Activated CD8-positive, alpha-beta memory T cell treated with anti-CD3 and anti-CD28 coated beads, Interleukin-2, amount 50 U/mL, for 4 hours (primary cell): Measurements from ENCODE around the gene CACHD1.
"Not testable (repeated sequence)": the region's sequence is repeated elsewhere in the genome, so short reads cannot be mapped to it uniquely, and the experiment has no call there.

ENCODE experiments used
- DNase-seq: peaks from one replicate; pipeline ENCODE4 v3.0.0-alpha.2; 2020

The CACHD1 gene

DNA sequence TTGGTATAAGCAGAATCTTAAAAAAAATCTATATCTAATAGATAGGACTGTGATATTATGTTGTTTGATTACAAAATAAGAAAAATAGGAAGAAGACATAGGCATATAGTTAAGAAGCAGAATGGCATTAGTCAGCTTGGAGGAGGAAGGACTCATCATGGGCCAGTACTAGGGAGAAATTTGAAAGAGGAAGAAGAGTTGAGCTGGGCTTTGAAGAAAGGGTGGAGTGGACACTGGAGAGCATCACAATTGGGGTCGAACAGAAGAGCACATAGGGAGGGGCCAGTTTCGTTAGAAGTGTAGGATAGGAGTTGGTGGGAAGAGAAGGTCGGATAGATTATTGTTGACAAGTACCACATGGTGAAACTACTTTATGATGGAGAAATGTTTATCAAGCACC lies 129.3 kb downstream of the CACHD1 start:
- DNase-seq, result no peak

DNA sequence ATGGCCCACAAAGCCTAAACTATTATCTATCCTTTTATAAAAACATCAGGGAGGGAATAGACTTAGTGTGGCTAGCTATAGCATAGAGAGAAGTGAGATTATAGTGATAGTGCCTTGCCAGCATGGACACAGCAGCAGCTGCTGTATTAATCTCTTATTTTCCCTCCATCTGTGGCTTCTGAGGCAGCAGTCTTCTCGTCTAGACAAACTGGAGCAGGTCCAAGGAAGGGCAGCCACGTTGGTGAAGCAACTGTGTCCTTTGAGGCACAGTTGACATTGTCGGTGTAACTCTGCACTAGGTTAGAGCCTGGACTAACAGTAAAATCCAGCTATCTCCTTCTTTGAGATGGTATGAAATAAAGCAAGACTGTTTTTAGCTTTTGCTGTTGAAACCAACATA lies 131.3 kb downstream of the CACHD1 start:
- no peak for DNase-seq

DNA sequence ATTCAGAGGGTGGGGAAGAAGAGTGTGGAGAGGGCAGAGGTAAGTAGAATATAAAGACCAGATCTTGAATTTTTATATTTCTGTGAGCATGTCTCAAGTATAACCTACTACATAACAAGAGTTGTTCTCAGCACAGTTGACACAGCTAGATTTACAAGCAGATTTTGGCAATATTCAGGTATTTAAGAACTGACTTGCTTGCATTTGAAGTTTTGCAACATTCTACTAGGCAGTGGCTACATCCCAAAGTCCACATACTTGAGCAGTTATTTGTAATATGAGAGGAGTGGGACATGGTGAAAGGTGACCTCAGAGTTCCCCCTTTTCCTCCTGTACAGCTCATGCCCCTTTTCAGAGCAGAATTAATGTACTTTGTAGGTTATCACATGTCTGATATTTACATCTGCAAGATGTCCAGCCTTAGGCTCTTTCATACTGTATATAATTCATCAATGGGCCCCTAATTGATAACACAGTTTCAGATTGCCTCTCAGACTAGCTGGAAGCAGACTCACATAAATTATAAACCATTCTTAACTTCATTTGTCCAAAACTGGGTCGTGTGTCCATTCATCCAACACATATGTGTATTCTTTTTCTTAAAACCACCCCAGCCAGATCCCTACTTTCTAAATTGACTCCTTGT lies 138.2 kb downstream of the CACHD1 start:
- DNase-seq, result no peak

DNA sequence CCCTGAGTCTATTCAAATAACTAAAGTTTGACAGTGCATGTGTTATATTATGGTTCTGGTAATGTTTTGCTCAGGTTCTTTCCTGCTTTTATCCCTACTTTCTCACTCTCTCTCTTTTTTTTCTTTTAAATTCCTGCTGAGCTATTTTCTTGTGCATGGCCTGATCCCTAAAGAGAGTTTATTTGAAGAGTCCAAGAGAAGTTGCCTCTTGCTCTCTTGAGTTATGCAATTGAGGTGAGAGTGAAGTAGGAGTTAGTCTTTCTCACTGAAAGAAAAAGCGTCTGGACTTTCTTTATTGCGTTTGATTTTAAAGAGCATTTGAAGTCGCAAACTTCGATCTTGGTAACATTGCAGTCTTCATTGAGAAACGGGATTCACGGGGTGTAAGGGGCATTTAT lies 138.7 kb downstream of the CACHD1 start:
- no peak for DNase-seq

DNA sequence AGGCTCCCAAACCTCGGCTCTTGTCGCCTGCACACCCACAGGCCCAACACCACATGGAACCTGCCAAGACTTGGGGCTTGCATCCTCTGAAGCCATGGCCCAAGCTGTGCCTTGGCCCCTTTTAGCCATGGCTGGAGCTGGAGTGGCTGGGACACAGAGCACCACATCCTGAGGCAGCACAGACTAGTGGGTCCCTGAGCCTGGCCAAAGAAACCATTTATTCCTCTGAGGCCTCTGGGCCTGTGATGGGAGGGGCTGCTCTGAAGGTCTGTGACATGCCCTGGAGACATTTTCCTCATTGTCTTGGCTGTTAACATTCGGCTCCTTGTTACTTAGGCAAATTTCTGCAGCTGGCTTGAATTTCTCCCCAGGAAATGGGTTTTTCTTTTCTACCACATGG lies 141.0 kb downstream of the CACHD1 start:
- not testable (repeated sequence) for DNase-seq

DNA sequence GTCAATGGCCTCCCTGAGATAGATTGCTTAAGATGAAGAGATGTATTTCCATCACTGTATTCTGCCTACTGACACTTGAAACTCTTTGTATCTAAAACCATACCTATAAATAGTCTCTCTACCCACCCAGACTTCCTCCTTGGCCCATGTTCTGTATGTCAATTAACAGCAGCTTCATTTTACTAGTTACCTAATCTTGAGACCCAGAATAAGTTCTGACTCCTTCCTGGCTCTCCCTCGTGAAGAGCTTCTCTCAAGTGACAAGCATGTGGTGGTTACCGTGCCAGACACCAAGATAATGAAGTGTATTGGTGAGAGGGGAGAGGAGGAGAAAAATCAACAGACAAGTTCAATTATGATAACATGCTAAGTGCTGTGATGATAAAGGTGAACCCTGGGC lies 146.1 kb downstream of the CACHD1 start:
- DNase-seq, result no peak

DNA sequence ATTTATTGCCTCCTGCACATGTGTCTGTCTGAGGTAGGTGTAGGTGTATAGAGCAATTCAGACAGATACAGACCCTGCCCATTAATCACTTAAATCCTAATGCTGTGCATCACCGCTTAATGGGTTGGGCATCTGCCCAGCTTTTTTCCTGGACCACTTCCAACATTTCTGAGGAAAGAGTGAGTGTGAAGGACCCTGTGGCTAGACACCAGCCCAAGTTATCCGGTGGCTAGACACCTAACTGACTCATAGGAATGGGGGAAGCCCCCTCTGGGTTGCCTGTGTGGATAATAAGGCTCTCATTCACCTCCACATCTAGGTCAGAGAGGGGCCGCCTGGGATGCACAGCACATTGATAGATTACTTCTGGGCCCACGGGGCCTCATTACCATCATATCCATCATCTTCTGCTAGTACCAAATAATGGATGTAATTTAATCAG lies 153.8 kb downstream of the CACHD1 start:
- no peak for DNase-seq

DNA sequence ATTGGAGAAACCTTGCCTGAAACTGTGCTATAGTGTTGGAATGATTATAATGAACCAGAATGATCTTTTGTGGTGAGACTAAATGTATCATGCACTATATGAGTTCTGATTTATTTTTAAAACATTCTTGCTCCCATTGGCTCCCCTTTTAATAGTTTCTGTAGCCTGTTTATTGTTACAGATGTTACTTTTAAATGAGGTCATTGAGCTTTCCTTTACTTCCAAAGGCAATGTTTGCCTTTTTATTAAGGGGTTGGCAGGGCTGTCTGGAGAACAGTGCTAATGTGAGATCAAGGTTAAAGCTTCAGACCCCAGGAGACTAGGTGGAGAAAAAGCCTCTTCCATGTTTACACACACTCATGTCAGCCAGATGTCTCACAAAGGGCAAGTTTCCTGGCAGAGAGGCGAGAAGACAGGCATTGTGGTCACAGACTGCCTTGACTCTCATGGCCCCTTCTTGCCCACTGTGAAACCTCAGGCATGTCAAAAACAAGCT lies 154.3 kb downstream of the CACHD1 start:
- no peak for DNase-seq

DNA sequence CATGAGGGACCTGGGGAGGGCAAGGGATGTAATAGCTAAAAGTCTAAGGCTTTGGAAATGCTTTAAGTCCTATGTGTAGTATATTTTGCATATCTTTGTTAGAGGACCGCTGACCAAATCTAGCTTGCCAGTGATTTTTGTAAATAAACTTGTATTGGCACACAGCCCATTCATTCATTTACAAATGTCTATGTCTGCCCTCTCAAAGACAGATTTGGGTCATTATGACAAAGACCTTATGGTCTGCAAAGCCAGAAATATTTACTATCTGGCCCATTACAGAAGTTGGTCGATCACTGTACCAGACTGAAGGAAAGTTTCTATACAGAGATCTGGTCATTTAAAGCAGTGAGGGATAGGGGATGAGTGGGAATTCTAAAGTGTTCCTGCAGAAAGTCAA lies 154.9 kb downstream of the CACHD1 start:
- DNase-seq, result no peak

DNA sequence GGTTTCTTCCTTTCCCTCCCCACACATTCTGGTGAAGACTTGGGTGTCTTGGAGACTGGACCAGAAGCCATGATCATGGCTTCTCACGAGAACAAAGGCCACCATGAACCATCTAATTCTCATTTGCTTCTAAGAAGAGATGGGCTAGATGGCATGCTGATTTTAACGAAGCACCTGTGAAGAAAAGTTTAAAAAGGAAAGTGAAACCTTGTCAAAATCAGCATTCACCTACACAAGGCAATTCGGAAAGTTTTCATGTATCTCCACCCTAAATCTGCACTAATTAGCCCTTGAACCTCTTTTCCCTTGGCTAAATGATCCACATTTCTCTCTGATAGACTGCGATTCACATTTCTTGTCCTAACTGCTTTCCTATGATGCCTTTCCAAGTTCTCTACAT lies 160.7 kb downstream of the CACHD1 start:
- no peak for DNase-seq

DNA sequence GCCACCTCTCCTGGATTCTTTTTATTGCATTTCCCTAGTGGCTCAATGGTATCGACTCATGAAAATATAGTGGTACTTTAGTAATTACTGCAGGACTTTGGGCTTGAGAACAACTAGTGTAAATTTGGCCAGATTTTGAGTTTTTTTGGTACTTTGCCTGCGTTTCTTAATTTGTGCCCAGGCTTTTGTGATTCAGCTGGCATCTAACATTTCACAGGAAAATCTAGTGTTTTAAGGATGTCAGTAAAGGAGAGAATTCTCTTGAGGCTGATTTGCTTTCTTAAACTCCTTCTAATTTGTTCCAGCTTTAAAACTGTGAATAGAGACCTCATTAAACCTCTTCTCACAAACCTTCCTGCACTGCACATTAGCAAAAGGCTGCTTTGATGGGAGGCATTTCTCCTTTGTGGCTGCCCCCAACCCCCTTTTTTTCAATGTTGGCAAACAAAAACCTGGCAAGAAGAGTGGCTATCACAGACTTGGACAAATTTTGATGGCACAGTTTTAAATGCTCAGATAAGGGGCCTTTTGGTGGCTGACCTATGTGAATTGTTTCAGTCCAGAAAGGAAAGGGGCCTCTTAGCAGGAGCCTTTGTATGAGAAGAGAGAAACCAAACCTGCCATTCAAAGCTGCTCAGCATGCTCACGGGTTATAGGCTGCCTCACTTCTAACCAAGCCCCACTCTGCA lies 161.6 kb downstream of the CACHD1 start:
- DNase-seq, result no peak

DNA sequence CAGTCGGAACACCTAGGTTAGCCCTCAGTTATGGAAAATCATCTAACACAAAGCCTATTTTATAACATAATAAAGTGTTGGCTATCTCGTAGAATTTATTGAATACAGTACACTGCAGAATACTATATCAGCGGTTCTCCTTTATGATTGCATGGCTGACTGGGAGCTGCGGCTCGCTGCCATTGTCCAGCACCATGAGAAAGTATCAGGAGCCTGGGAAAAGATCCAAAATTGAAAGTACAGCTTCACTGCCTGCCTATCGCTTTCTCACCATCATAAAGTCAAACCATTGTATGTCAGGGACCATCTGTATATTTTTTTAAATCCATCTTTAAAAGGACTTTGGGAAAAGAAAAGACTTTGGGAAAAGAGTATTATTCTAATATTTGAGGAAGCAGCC lies 163.0 kb downstream of the CACHD1 start:
- no peak for DNase-seq

DNA sequence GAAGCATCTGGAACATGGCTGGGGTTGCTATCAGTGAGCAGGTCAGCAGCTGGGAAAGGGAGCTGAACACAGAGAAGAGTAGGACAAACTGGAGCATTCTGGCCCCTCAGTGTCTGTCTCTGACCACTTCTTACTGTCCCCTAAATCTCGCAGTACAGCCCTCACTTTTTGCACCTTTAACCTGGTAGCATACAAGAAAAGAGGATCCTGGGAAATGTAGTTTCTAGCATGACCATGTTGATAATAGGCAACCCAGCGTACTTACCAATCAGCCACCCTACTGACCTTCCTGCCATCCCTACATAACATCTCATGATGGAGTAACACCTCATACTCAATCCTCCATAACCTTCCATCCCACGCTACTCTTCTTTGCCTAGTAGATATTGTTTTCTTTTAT lies 175.8 kb downstream of the CACHD1 start:
- DNase-seq, result no peak

DNA sequence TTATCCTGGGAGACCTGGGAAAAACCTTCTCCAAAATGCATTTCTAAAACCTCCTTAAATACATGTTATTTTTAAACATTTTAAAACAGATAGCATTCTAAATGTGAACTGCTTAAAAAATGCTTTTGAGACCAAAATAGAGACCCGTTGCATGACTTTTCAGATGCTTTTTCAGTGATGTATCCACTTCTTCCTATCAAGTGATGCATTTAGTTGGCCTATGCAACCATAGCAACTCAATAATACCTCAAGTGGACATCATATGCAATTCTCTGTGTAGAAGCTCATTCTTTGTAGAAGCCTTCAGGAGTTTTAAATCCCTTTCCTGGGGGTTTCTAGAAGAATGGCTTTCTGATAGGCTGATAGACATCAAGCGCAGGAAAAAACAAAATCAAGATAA lies 180.5 kb downstream of the CACHD1 start:
- no peak for DNase-seq

DNA sequence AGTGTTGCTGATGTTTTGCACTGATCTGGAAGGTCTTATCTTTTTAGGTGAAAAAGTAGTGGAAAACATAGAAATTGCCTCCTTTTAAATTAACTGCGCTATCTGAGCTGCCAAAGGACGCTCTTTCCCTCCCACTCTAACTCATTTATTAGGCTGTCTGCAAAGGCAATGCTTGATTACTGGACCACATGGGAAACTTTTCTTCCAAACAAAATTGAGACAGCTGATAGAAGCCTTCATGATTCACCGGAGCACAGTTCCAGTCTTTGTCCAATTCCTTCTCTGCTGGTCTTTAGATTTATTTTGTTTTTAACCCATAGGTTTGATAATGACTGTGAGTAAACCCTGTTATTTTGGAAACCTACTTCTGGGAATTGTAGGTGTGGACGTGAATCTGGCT lies 181.9 kb downstream of the CACHD1 start:
- no peak for DNase-seq

DNA sequence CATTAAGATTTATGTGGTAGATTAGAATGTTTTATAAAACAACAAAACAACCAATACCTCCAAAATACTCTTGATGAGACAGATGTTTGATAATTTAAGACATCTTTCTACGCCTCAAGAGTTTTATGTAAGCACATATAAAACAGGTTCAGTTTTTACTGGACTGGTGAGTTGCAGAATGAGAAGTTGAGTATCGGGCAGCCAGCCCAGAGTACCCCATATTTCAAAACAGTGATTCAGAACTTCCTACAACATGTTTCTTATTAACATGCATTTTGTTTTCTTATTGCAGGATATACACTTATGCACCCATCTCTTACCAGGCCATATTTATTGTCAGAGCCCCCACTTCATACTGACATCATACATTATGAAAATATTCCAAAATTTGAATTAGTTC lies 183.5 kb downstream of the CACHD1 start:
- no peak for DNase-seq

DNA sequence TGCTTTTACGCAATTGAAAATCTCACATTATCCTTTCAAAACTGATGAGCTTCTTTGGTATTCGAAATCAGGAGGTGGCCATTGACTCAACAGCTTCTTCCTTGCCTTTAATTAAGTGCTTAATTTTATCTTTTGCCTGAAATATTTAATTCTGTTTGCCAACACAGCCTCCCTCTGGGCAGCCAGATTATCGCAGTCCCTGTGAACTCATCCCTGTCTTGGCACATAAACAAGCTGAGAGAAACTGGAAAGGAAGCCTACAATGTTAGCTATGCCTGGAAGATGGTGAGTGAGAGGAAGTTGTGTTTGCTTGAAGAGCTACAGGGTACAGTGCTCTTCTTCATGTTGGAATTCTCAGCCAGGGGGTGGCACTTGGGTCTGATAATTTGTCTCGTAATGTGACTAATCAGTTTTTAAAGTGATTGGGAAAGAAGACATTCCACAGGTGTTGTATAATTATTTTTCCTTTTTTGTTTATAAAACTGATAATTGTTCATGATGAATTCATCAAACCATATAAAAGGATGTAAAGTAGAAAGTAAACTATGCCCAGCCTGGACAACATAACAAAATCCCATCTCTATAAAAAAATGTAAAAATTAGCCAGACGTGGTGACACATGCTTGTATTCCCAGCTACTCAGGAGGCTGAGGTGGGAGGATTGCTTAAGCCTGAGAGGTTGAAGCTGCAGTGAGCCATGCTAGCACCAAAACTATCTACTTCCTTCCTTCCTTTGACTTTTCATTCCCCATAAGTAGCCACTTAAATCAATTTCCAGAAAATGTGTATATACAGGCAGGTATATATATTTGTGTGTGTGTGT lies 184.8 kb downstream of the CACHD1 start:
- no peak for DNase-seq

DNA sequence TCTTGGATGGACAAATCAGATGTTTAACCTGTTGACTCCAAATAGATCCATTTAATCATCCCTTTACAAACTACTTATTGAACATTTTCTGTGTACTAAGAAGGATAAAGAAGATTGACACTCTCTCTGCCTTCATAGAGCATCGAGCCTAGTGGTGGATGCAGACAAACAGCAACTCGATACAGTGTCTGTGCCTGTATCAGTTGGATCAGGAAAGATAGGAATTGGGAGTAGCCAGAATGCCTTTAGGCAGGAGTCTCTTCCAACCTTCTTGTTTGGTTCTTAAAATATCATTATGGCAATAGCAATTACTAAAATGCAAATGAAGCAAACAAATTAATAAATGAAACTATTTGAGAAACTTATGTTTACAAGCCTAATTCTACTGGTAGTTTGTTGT lies 185.9 kb downstream of the CACHD1 start:
- DNase-seq, result no peak

DNA sequence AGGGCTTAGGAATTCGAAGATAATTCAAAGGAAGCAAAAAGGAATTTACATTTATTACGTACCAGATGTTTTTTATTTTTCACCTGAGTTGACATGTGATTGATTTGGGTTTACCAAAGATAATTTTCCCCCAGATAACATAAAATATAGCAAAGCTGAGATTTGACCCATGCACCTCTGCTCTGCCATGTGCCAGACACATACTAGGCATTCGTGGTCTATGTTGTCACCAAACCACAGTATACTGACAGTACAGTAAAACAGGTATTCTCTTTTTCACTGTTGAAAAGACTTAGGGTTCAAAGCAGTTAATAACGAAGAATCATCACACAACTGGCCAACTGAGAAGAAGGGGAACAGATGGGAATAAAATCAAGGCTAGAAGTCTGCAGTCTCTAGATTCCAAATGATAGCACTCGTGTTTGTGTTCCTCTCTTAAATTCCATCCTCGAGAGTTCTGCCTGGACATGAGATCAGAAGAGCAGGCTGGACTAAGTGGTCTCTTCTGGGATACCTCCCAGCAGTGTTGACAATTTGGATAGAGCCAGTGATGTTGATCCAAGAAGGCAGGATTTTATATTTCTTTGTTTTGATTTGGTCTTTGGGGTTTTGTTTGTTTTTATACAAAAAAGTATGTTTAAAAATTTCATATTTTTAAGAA lies 189.7 kb downstream of the CACHD1 start:
- DNase-seq, result no peak

DNA sequence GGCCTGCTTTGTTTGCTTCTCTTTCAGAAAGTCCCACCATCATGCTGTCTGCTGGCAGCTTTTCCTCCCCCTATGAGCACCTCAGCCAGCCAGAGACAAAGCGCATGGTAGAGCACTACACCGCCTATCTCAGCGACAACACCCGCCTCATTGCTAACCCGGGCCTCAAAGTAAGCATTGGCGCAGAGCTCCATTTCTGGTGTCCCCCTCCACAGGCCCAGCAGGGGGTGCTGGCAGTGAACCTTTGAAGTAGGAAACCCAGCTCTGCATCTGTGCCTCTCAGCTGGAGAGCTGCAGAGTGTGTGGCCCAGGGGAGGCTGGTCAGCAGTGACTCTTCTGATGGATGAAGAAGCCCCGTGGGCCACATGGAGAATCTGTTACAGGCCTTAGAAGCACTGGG lies 193.7 kb downstream of the CACHD1 start:
- DNase-seq, result no peak

DNA sequence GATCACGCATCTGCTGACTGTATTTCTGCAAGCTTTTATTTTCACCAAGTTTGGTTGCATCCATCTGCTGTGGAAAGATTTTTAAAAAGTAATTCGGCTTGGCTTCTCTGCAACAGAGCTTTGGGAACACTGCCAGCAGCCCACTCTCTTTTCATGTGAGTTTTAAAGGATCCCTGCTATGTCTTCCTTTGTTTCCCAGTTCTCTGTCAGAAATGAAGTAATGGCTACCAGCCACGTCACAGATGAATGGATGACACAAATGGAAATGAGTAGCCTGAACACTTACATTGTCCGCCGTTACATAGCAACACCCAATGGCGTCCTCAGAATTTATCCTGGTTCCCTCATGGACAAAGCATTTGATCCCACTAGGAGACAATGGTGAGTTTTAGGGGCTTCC lies 194.4 kb downstream of the CACHD1 start:
- DNase-seq, result no peak

DNA sequence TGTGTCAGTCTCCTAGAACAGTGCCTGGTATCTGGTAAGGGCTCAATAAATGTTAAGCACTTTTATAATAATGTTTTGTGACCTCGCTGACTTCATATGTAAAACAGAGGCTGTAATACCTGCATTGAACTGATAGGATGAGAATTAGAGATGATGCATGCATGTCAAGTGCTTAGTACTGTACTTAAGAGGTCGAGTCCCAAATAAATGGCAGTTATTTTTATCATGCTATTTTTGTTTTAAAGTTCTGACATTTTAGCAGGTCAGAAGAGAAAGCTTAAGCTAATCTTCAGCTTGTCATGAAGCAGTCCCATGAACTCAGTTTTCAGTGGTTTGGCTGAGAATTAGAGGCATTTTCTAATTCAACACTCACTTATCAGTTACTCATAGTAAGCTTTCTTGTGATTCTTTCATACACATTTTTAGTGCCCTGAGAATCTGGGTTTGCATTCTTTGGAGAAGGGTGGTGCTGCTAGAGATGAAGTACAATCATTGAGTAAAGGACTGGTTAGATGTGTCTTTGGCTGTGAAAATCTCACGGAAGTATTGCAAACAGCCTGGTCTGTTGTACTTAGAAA lies 199.3 kb downstream of the CACHD1 start:
- no peak for DNase-seq
